Measurements from ENCODE around the gene ZBTB33.

GRCh38 chrX:120287513-120288112 is 37.0 kb downstream of the ZBTB33 start:
- TF ChIP-seq EZH2phosphoT487 (IDR thresholded peaks at IDR 0.05; ENCODE audit: insufficient read depth, low read depth): no peak
- TF ChIP-seq EZH2 (IDR thresholded peaks at IDR 0.05; ENCODE audit: insufficient read depth, poor library complexity, severe bottlenecking): no peak
